PC-3 (cell line): ENCODE results near the gene ZBTB7C. TPM values are rescaled to one million over a fixed set of nuclear protein-coding genes. Genes with fewer than 3 reads are reported as not detected.

ENCODE experiments used
- ATAC-seq: fragments of 200-7000 bp; cut with Tn5 transposase; 2 replicates; pipeline ENCODE4 v1.9.1; 2020; ENCODE audit warnings: mild to moderate bottlenecking, moderate library complexity
- BruUV-seq: library from RNA; stranded (reverse); fragments of 400-500 nt; replicated peaks from 2 replicates; lab custom pipeline; 2021; lab: Mats Ljungman, UMichigan
- CTCF ChIA-PET: fragments of 300-600 bp; sonication (Branson Sonifier 250); formaldehyde crosslinking; loops from one replicate; lab custom pipeline; 2022; ENCODE audit warnings: antibody characterized with exemption; lab: Charles Lee
- POLR2A ChIA-PET: fragments of 300-600 bp; sonication (Branson Sonifier 250); formaldehyde crosslinking; loops from one replicate; lab custom pipeline; 2022; ENCODE audit warnings: antibody characterized with exemption; ENCODE audit not compliant: unreplicated experiment; lab: Charles Lee
- DNase-seq: peaks from one replicate; pipeline ENCODE4 v3.0.0-alpha.2; 2015
- H2AFZ ChIP-seq: fragments of 300-600 bp; sonication (generic); 2 replicates; pipeline ENCODE4 v1.6.0; 2016; ENCODE audit warnings: antibody characterized with exemption, low read length
- H3F3A ChIP-seq: fragments of 300-600 bp; sonication (generic); one replicate; pipeline ENCODE4 v1.6.0; 2017; ENCODE audit warnings: antibody characterized with exemption, low read length, control low read depth, mild to moderate bottlenecking; ENCODE audit not compliant: unreplicated experiment
- H3K27ac ChIP-seq: fragments of 300-600 bp; sonication (generic); 2 replicates; pipeline ENCODE4 v1.5.1; 2016; ENCODE audit warnings: mild to moderate bottlenecking, low read length
- H3K27me3 ChIP-seq: fragments of 300-600 bp; sonication (generic); 2 replicates; pipeline ENCODE4 v1.6.1; 2016; ENCODE audit warnings: low read length, mixed read lengths
- H3K36me3 ChIP-seq: fragments of 300-600 bp; sonication (generic); 2 replicates; pipeline ENCODE4 v1.6.1; 2016; ENCODE audit warnings: low read depth, mixed run types, low read length, mixed read lengths
- H3K4me1 ChIP-seq: fragments of 300-600 bp; sonication (generic); 2 replicates; pipeline ENCODE4 v1.5.1; 2016; ENCODE audit warnings: low read length; ENCODE audit not compliant: insufficient read depth
- H3K4me2 ChIP-seq: fragments of 300-600 bp; sonication (generic); 2 replicates; pipeline ENCODE4 v1.6.0; 2016; ENCODE audit warnings: low read length
- H3K4me3 ChIP-seq: fragments of 300-600 bp; sonication (generic); 2 replicates; pipeline ENCODE4 v1.5.1; 2016; ENCODE audit warnings: mild to moderate bottlenecking, low read length, mixed read lengths
- H3K79me2 ChIP-seq: fragments of 300-600 bp; sonication (generic); 2 replicates; pipeline ENCODE4 v1.6.1; 2017; ENCODE audit warnings: low read length, mixed read lengths
- H3K9ac ChIP-seq: fragments of 300-600 bp; sonication (generic); 2 replicates; pipeline ENCODE4 v1.6.0; 2016; ENCODE audit warnings: mild to moderate bottlenecking, low read length
- H3K9me2 ChIP-seq: fragments of 300-600 bp; sonication (generic); replicated peaks from 2 replicates; pipeline ENCODE4 v1.6.1; 2016; ENCODE audit warnings: mixed run types, low read length, mixed read lengths
- H3K9me3 ChIP-seq: fragments of 300-600 bp; sonication (generic); 2 replicates; pipeline ENCODE4 v1.6.1; 2016; ENCODE audit warnings: low read length, mixed read lengths
- H4K20me1 ChIP-seq: fragments of 300-600 bp; sonication (generic); 2 replicates; pipeline ENCODE4 v1.6.1; 2016; ENCODE audit warnings: low read length, mixed read lengths
- CTCF ChIP-seq: fragments of 300-600 bp; sonication (generic); conservative IDR thresholded peaks from 2 replicates; pipeline ENCODE4 v1.5.1; 2017; ENCODE audit warnings: antibody characterized with exemption, low read depth, mild to moderate bottlenecking, low read length
- EZH2 ChIP-seq: fragments of 300-600 bp; sonication (generic); IDR thresholded peaks from one replicate; pipeline ENCODE4 v1.6.1; 2017; ENCODE audit warnings: antibody characterized with exemption, mild to moderate bottlenecking, low read length; ENCODE audit not compliant: unreplicated experiment
- EZH2phosphoT487 ChIP-seq: fragments of 300-600 bp; sonication (generic); IDR thresholded peaks from 2 replicates; pipeline ENCODE4 v1.6.1; 2018; ENCODE audit warnings: mild to moderate bottlenecking, antibody characterized with exemption, low read length, borderline replicate concordance
- intact Hi-C: fragments of 100-400 bp; cut with micrococcal nuclease; formaldehyde crosslinking; loops from 2 replicates; pipeline ENCODE4 v1.9.0; 2023
- total RNA-seq: library from RNA; depleted of rRNA; stranded (reverse); fragments of >200 nt; gene quantifications from 2 replicates; pipeline ENCODE4 v1.2.3, GENCODE V29; 2014

ZBTB7C gene
- total RNA-seq, 1 experiment from 2014 or later: 1.3 TPM

- ChIA-PET CTCF (no interaction called here), POLR2A (no interaction called here)
- H3K79me2 ChIP-seq: no peaks in the 10 kb centered on the region
- intact Hi-C loops: no loop called here
- no peak overlapping the region for H3K4me2 ChIP-seq
- ATAC-seq (no peak), DNase-seq (no peak)
- no peaks in the 10 kb centered on the region for H3F3A ChIP-seq
- no peaks in the 10 kb centered on the region for H3K9me3 ChIP-seq
- no peaks in the 10 kb centered on the region for H3K9me2 ChIP-seq
- no TSS peak for BruUV-seq
- H2AFZ ChIP-seq: no peak overlapping the region
- no peaks in the 10 kb centered on the region for H3K36me3 ChIP-seq
- TF ChIP-seq CTCF: no peak
- no peak for TF ChIP-seq EZH2phosphoT487
- TF ChIP-seq EZH2: no peak
- no peak overlapping the region for H3K4me3 ChIP-seq
- H3K4me1 ChIP-seq: no peaks in the 10 kb centered on the region
- no peaks in the 10 kb centered on the region for H3K27me3 ChIP-seq
- H4K20me1 ChIP-seq: no peaks in the 10 kb centered on the region
- H3K9ac ChIP-seq: no peak overlapping the region
- no peak overlapping the region for H3K27ac ChIP-seq
These were observed 15.0 kb downstream of the ZBTB7C start for GRCh38 chr18:48394176-48394575.

GRCh38 chr18:48393776-48394175 is 15.4 kb downstream of the ZBTB7C start:
- POLR2A ChIA-PET: no interaction called here
- intact Hi-C loops: no loop called here

More at GRCh38 chr18:48393776-48394175, 15.4 kb downstream of the ZBTB7C start:
- no peaks in the 10 kb centered on the region for H3K9me2 ChIP-seq
- H3K9me3 ChIP-seq: no peaks in the 10 kb centered on the region
- DNase-seq: no peak
- no peak overlapping the region for H2AFZ ChIP-seq
- H3K79me2 ChIP-seq: no peaks in the 10 kb centered on the region
- H3K36me3 ChIP-seq: no peaks in the 10 kb centered on the region
- no peaks in the 10 kb centered on the region for H3K27me3 ChIP-seq
- no peak for ATAC-seq
- H3K27ac ChIP-seq: no peak overlapping the region
- H4K20me1 ChIP-seq: no peaks in the 10 kb centered on the region
- no peak overlapping the region for H3K9ac ChIP-seq
- TF ChIP-seq EZH2phosphoT487 (no peak), CTCF (no peak), EZH2 (no peak)
- no peak overlapping the region for H3K4me2 ChIP-seq
- H3F3A ChIP-seq: no peaks in the 10 kb centered on the region
- H3K4me3 ChIP-seq: no peak overlapping the region
- H3K4me1 ChIP-seq: no peaks in the 10 kb centered on the region
- CTCF ChIA-PET: no interaction called here
- no TSS peak for BruUV-seq
